Natural killer cell (primary cell): ENCODE data around the gene NTM. TPM values are rescaled to one million over a fixed set of nuclear protein-coding genes. Genes with fewer than 3 reads are reported as not detected.

ENCODE experiments used
- ATAC-seq, 3 donors: fragments of 150-1000 bp in 2 of 3; fragments of 200-7000 bp in 1 of 3; cut with Tn5 transposase; 1 replicate in 1 of 3; 2 replicates in 2 of 3; pipeline ENCODE4 v1.10.0; 2021; ENCODE audit warnings: mild to moderate bottlenecking in 2 of 3, moderate library complexity in 2 of 3
- DNase-seq, 2 donors: peaks; one replicate each; pipeline versions ENCODE4 v3.0.0 to v3.0.0-alpha.2; 2013 to 2021; ENCODE audit warnings: mixed read lengths in 1 of 2
- H3K27ac ChIP-seq: one replicate; pipeline ENCODE4 v1.5.1; 2013; ENCODE audit warnings: mild to moderate bottlenecking, low read length
- H3K27me3 ChIP-seq: one replicate; pipeline ENCODE4 v1.6.1; 2013; ENCODE audit warnings: low read length; ENCODE audit not compliant: control insufficient read depth, insufficient read depth
- H3K36me3 ChIP-seq: one replicate; pipeline ENCODE4 v1.6.1; 2013; ENCODE audit warnings: low read length; ENCODE audit not compliant: control insufficient read depth, insufficient read depth
- H3K4me1 ChIP-seq: one replicate; pipeline ENCODE4 v1.6.1; 2013; ENCODE audit warnings: low read length; ENCODE audit not compliant: control insufficient read depth, insufficient read depth
- H3K4me3 ChIP-seq: one replicate; pipeline ENCODE4 v1.5.1; 2013; ENCODE audit warnings: low read length
- H3K9me3 ChIP-seq: one replicate; pipeline ENCODE4 v1.6.1; 2013; ENCODE audit warnings: low read length; ENCODE audit not compliant: control insufficient read depth, insufficient read depth
- H3K27ac Mint-ChIP-seq, 2 donors: one replicate each; pipeline ENCODE4 v1.8.0; 2022; ENCODE audit warnings: mild to moderate bottlenecking in 2 of 2, mixed read lengths in 2 of 2, moderate library complexity in 1 of 2
- H3K27me3 Mint-ChIP-seq, 2 donors: one replicate each; pipeline ENCODE4 v1.8.0; 2022; ENCODE audit warnings: low read depth in 2 of 2, mixed read lengths in 2 of 2
- H3K36me3 Mint-ChIP-seq: one replicate; pipeline ENCODE4 v1.8.0; 2022; ENCODE audit warnings: mixed read lengths
- H3K4me1 Mint-ChIP-seq, 2 donors: one replicate each; pipeline ENCODE4 v1.8.0; 2022; ENCODE audit warnings: mixed read lengths in 2 of 2
- H3K4me3 Mint-ChIP-seq: one replicate; pipeline ENCODE4 v1.8.0; 2022; ENCODE audit warnings: mild to moderate bottlenecking, moderate library complexity, mixed read lengths
- H3K9me3 Mint-ChIP-seq, 2 donors: one replicate each; pipeline ENCODE4 v1.8.0; 2022; ENCODE audit warnings: mixed read lengths in 2 of 2
- CTCF ChIP-seq: fragments of 200-600 bp; IDR thresholded peaks from one replicate; pipeline ENCODE4 v1.8.0; 2022; ENCODE audit warnings: antibody characterized with exemption
- WGBS: methylation state at CpG from one replicate; pipeline ENCODE4 v1.1.7; 2013; ENCODE audit warnings: missing lambda C conversion rate; ENCODE audit not compliant: insufficient coverage; 5-methylcytosine and 5-hydroxymethylcytosine counted together
- intact Hi-C: fragments of 100-400 bp; cut with micrococcal nuclease; formaldehyde crosslinking; loops from one replicate; pipeline ENCODE4 v1.14.2; 2022
- total RNA-seq, 4 donors: library from RNA; stranded (reverse); fragments of 120-200 nt in 1 of 4; gene quantifications; one replicate each; pipeline versions ENCODE4 v1.2.3 to v1.2.4, GENCODE V29; 2013 to 2022

Gene NTM
- total RNA-seq, 3 donors from 2014 or later (not counting 1 experiment from before 2014, with no cell fraction given) = not detected

GRCh38 chr11:131470216-131470925, 100.0 kb downstream of the NTM start:
- Histone ChIP-seq H3K36me3 (no peaks in the 10 kb centered on the region), H3K9me3 (no peaks in the 10 kb centered on the region), H3K27ac (no peak overlapping the region), H3K27me3 (no peaks in the 10 kb centered on the region), H3K4me1 (no peaks in the 10 kb centered on the region), H3K4me3 (no peak overlapping the region)
- no peaks in the 10 kb centered on the region for H3K4me1 Mint-ChIP-seq
- DNase-seq = no peak
- H3K4me3 Mint-ChIP-seq = no peak overlapping the region
- 50% methylated on average over 6 of the region's 6 CpGs for WGBS
- H3K27me3 Mint-ChIP-seq = peaks cover 0 to 7% of the 10 kb centered on the region in 2 donors
- TF ChIP-seq CTCF = no peak
- H3K27ac Mint-ChIP-seq = no peak overlapping the region
- intact Hi-C loops = no loop called here
- peaks cover 10 to 13% of the 10 kb centered on the region in 2 donors for H3K9me3 Mint-ChIP-seq
- ATAC-seq = no peak
- H3K36me3 Mint-ChIP-seq = no peaks in the 10 kb centered on the region

- H3K27ac ChIP-seq = no peak overlapping the region
- no peak for TF ChIP-seq CTCF
- no peaks in the 10 kb centered on the region for H3K9me3 ChIP-seq
- no peaks in the 10 kb centered on the region for H3K27me3 ChIP-seq
- Mint-ChIP-seq H3K27me3 (peaks cover 0 to 7% of the 10 kb centered on the region in 2 donors), H3K4me3 (no peak overlapping the region), H3K27ac (no peak overlapping the region), H3K9me3 (peaks cover 10 to 13% of the 10 kb centered on the region in 2 donors), H3K4me1 (no peaks in the 10 kb centered on the region), H3K36me3 (no peaks in the 10 kb centered on the region)
- no peak for DNase-seq
- intact Hi-C loops = no loop called here
- no peaks in the 10 kb centered on the region for H3K4me1 ChIP-seq
- no peak overlapping the region for H3K4me3 ChIP-seq
- WGBS = 11% methylated on average over 3 of the region's 3 CpGs
- H3K36me3 ChIP-seq = no peaks in the 10 kb centered on the region
- ATAC-seq = no peak
Observed at GRCh38 chr11:131471976-131472375, 101.6 kb downstream of the NTM start.

GRCh38 chr11:131474947-131475346, 104.5 kb downstream of the NTM start:
- no peaks in the 10 kb centered on the region for H3K27me3 ChIP-seq
- no peak overlapping the region for H3K4me3 Mint-ChIP-seq
- H3K36me3 ChIP-seq = no peaks in the 10 kb centered on the region
- WGBS = no CpG with 5 or more reads among the region's 1 CpG
- H3K27ac ChIP-seq = no peak overlapping the region
- no peaks in the 10 kb centered on the region for H3K4me1 Mint-ChIP-seq
- no peaks in the 10 kb centered on the region for H3K9me3 ChIP-seq
- H3K36me3 Mint-ChIP-seq = no peaks in the 10 kb centered on the region
- H3K27ac Mint-ChIP-seq = no peak overlapping the region
- no peak for TF ChIP-seq CTCF
- peaks cover 12 to 17% of the 10 kb centered on the region in 2 donors for H3K9me3 Mint-ChIP-seq
- peaks cover 0 to 7% of the 10 kb centered on the region in 2 donors for H3K27me3 Mint-ChIP-seq
- no peaks in the 10 kb centered on the region for H3K4me1 ChIP-seq
- intact Hi-C loops = no loop called here
- no peak for ATAC-seq
- DNase-seq = no peak
- no peak overlapping the region for H3K4me3 ChIP-seq

- no peak for TF ChIP-seq CTCF
- no peak for ATAC-seq
- 47% methylated on average over 1 of the region's 2 CpGs for WGBS
Observed at GRCh38 chr11:131476266-131476665, 105.9 kb downstream of the NTM start.

More at GRCh38 chr11:131476266-131476665, 105.9 kb downstream of the NTM start:
- Histone ChIP-seq H3K36me3 (no peaks in the 10 kb centered on the region), H3K9me3 (no peaks in the 10 kb centered on the region), H3K4me3 (no peak overlapping the region), H3K27me3 (no peaks in the 10 kb centered on the region), H3K4me1 (no peaks in the 10 kb centered on the region), H3K27ac (no peak overlapping the region)
- Mint-ChIP-seq H3K4me3 (no peak overlapping the region), H3K27me3 (peaks cover 0 to 7% of the 10 kb centered on the region in 2 donors), H3K36me3 (no peaks in the 10 kb centered on the region), H3K9me3 (peaks cover 12 to 20% of the 10 kb centered on the region in 2 donors), H3K27ac (no peak overlapping the region), H3K4me1 (no peaks in the 10 kb centered on the region)
- DNase-seq = no peak
- intact Hi-C loops = no loop called here
